ENCODE results near the gene ORM2.

ORM2 gene

DNA sequence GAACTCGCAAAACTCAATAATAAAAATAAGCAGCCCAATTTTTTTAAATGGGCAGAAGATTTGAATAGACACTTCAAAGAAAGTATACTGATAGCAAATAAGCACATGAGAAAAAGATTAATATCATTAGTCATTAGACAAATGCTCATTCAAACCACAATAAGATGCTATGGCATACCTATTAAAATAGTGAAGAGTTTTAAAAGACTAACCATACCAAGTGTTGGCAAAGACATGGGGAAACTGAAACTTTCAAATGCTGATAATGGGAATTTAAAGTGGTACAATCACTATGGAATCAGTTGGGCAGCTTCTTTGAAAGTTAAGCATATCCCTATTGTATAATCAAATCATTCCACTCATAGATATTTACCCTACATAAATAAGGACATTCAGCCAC, 33.3 kb upstream of the ORM2 start:
- no peak for DNase-seq

DNA sequence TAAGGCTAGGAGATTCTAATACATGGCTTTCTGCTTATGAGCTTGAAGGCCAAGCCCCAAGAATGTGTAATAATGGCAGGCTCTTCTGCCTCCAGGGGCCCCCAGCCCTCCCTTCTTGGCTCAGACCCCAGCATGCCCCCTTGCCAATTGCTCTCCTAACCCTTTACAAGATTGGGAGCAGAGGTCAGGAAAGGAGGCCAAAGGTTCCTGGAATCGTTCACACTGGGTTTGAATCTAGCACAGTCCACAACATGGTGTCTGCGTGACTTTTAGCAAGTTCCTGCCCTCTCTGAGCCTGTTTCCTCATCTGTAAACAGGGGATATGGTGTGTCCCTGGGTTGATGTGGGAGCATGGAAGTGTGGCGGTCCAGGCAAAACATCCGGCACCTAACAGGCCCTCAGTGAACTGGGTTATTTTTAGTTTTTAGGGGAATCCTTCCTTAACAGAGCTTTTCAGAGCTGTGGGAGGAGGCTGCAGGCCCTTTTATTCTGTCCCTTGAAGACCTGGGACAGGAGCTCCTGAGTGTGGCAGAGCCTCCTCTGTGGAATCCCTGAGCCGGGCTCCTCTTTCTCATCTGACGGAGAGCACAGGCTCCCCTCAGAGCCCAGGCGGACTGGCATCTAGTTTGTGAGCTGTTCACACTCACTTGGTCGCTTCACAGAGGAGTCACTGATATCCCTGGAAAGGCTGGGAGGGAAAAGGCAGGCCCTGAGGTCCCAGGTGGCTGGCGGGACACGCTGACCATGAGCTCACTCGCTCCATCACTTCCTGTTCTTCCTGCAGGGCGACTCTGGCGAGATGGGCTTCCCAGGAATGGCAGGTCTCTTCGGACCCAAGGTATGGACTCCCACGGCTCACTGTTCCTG, 30.1 kb upstream of the ORM2 start:
- no peak for DNase-seq

DNA sequence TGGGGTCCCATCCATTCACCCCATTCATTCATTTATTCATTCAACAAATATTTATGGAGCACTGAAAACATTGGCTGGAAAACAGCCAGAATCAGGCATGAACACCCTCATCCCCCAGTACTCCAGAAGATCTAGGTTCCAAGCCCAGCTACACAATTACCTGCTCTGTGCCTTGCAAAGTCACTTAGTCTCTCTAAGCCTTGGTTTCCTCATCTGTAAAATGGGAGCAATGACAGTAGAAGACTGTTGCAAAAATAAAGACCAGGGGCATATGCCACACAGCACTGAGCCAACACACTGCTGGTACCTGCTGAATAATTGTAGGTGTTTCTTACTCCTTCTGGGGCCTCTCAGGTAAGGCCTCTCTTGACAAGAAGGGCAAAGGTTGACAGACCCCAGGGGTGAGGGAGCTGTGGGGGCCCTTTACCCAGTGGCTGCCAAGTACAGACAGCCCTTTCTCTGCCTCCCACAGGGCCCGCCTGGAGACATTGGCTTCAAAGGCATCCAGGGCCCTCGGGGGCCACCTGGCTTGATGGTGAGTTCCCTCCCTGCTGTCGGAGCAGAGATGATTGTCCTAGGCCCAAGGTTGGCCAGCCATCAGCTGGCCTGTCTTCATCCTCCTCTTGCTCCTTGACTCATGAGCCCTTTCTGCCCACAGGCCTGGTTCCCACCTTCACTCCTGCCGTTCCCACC, 29.4 kb upstream of the ORM2 start:
- DNase-seq, result no peak

DNA sequence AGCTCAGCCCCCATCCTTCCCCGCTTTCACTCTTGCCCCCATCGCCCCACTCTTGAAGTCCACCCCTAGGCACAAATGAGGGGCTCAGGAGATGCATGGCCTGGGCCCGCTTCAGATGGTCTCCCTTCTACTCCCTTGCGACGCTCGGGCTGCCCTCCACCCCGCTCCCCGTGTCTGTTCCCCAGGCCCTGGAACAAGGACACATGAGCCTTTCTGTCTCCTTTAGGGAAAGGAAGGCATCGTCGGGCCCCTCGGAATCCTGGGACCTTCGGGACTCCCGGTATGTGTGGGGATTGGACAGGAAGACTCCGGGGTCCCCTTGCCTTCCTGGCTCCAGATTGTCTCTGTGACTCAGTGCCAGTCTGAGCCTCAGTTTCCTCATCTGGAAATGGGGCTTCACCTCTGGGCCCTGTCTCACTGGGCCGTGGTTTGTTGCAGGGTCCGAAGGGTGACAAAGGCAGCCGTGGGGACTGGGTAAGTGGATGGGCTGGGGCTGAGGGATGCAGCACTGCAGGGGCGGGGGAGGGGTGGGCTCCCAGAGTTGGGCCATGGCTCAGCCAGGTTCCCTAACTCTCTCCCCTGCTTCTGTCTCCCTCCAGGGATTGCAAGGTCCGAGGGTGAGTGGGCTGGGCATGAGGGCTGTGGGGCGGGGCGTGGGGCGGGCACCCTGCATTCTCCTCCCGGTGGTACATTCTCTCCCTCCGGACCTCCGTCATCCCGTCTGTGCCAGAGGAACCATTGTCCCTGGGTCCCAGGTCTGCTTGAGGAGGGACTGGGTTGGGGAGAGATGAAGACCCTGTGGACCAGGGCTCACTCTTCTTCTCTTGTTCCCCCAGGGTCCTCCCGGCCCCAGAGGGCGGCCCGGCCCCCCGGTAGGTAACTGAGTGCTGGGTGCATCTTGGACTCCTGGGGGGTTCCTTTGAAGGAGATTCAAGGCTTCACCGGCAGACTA, 28.5 kb upstream of the ORM2 start:
- DNase-seq, result no peak

DNA sequence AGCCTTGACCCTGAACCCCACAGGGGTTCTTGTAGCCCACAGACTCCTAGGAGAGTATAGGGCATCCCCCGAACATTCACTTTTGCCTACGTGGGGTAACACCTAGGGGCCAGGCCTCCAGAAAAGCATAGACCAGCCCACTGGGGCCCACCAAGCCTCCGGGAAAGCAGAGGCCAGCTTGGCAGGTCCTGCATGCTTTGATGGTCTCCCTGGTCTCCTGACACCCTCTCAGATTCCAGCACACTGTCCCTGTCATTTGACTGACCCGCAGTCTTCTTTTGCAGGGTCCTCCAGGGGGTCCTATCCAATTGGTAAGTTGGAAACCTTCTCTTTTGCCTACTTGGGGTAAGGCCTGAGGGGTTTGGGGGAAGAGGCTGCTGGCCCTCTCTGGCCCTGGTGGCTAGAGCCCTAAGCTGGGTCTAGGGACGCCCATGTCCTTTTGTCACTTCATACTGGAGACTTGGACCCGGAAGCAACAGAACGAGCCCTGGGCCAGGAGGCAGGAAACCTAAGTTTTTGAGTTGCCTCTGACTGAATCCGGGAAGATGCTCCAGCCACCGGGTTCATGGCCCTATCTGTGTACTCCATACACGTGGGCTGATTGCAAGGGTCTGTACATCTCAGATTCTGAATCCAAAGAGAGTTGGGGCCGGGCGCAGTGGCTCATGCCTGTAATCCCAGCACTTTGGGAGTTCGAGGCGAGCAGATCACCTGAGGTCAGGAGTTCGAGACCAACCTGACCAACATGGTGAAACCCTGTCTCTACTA, 27.7 kb upstream of the ORM2 start:
- DNase-seq, result no peak

DNA sequence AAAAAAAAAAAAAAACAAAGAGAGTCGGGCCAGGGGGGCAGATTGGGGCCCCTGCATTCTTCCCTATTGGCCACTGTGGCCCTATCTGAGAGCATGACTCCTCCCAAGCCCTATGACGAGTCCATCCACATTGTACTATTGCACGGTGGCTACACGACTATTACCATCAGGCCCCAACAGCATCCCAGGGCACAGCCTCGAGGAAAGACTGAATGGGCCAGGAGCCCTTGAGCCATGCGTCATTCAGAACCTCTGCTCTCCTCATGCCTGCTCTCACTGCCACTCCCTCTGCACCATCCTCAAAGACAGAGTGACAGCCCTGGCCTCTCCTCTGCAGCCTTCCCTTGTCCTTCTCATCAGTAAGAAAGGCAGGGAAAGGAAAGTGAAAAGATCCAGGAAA, 26.9 kb upstream of the ORM2 start:
- DNase-seq, result no peak

DNA sequence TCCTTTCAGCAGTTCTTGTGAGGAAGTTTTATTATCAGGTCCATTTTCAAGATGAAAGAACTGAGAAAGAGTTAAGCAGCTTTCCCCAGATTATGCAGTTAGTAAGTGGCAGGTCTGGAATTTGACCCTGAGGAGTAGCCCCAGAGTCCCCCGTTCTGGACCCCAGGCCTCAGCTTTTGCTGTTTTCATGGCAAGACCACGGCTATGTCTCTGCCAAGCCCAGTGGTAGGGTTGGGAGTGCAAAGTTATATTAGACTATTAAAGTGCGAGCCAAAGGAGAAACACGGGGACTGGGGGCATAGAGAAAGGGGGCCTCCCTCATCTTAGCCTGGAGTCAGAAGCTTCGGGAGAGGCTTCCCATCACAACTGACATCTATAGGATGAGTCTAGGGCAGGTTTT, 26.1 kb upstream of the ORM2 start:
- DNase-seq, result no peak

DNA sequence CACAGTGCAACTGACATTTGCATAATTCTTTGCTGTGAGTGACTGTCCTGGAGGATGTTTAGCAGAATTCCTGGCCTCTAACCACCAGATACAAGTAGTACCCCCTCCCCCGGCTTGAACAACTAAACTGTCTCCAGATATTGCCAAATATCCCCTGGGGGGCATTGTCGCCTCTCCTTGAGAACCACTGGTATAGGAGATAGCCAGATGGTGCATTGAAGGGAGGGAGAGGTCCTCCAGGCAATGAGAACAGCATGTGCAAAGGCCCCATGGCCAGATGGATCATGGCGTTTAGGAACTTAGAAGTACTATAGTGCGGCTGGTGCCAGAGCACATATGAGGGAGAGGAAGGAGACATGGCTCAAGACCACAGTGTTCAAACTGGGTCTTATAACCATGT, 25.7 kb upstream of the ORM2 start:
- DNase-seq, result no peak

DNA sequence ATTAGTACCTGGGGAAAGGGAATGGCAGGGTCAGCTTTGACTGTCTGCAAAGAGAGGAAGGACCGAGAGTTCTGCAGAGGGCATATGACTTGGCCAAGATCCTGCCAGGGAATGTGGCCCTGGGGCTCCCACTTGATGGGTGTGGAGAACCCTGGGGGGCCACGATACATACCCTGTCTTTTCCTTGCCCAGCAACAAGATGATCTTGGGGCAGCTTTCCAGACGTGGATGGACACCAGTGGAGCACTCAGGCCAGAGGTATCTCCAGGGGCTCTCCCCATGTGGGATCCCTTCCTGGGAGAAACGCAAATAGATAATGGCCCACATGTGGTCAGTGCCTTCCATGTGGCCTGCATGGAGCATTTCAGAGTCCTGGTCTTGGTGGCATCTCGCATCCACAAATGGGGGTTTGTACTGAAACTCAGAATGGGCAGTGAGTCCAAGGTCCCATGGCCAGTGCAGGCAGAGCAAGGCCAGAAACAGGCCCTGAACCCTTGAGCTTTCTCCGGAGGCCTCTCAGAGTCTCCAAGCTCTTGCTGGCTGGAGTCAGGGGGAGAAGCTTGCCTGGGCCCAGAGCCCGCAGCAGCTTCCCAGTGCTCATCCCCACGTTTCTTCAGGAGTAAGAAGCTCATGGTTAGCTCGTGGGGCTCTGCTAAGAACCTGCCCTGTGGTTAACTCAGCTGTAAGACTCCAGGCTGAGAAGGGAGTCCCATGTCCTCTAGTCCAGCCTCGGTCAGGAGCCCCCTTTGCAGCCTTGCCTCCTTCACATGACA, 25.1 kb upstream of the ORM2 start:
- DNase-seq, result peak; percentile 20

DNA sequence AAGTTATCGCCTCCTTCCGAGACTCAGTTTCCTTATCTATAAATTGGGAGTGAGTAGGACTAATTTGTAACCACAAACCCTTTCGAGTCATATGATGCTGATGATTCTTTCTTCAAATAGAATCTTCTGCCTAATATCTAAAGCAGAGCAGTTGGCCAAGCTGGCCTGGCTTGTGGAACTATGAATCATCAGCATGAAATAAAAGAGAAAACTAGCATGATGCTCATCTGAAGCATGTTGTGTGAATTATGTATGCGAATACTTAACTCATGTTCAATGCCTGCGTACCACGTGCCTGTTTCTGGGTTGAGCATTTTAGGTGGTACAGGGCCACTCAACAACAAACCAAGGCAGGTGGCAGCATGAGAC, 21.8 kb upstream of the ORM2 start:
- no peak for DNase-seq

DNA sequence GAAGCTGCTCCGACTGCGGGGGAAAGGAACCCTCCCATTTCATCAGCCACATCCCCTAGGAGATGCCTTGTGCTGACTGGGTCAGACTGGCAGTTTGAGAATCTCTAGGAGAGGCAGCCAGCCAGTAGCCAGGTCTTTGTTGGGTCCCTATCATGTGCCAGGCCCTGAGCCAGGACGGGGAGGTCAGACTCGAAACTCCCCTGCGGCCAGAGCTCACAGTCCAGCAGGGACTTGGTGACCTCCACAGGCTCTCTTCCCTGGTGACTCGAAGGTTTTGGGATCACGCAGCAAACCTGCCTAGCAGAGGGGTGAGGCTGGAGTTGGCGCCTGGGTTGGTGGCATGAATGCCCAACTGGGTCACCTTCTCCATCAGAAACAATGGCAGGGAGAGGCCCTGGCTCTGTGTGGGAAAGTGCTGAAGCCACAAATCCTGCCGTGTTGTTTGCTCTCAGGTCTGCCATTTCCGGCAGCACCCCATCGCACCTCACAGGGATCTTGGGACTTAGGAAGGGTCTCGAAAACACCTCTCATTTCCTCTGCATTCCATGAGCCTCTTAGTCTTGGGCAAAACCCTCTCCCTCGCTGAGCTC, 21.2 kb upstream of the ORM2 start:
- no peak for DNase-seq

DNA sequence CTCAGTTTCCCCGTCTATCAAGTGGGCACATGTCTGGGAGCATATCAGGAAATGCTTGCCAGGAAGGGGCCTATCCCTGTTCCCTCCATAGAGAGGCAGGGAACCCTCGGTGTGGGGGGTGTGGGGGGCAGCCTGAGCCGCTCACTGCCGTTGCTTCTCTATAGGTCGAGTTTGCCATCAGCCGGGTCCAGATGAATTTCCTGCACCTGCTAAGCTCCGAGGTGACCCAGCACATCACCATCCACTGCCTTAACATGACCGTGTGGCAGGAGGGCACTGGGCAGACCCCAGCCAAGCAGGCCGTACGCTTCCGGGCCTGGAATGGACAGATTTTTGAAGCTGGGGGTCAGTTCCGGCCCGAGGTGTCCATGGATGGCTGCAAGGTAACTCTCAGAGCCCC, 20.6 kb upstream of the ORM2 start:
- DNase-seq, result no peak

DNA sequence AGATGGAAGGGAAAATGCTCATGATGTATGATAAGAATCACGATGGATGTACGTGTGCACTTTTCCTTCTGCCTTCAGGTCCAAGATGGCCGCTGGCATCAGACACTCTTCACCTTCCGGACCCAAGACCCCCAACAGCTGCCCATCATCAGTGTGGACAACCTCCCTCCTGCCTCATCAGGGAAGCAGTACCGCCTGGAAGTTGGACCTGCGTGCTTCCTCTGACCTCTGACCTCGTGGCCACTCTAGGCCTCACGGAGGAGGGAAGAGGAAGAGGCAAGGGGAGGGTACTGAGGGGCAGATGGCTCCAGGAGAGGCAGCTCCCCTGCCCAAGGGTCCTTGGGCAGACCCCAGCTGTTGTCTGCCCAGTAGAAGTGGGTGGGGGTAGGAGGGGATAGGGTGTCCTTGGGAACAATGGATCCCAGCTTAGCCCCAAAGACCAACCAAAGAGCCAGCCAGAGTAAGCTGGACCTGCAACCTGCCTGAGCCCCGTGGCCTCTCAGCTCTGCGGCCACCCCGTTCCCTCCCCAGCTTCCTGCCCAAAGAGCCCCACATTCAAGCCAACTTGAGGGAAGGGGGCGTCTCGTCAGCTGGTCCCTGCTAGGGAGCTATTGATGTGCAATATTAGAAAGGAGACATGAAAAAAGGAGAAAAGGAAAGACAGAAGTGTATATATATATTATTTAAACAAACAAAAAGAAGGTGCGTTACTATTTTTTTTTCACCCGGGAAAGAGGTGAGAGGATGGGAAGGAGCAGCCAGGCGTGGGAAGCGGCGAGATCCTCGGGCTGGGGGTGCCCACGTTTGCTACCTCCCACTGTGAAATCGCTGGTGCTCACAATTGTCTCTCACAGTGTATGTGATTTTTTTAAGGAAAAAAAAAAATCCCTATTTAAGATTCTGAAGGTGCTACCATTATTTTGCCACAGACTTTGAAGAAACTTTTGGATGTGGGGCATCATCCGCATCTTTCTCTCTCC, 18.9 kb upstream of the ORM2 start:
- no peak for DNase-seq

DNA sequence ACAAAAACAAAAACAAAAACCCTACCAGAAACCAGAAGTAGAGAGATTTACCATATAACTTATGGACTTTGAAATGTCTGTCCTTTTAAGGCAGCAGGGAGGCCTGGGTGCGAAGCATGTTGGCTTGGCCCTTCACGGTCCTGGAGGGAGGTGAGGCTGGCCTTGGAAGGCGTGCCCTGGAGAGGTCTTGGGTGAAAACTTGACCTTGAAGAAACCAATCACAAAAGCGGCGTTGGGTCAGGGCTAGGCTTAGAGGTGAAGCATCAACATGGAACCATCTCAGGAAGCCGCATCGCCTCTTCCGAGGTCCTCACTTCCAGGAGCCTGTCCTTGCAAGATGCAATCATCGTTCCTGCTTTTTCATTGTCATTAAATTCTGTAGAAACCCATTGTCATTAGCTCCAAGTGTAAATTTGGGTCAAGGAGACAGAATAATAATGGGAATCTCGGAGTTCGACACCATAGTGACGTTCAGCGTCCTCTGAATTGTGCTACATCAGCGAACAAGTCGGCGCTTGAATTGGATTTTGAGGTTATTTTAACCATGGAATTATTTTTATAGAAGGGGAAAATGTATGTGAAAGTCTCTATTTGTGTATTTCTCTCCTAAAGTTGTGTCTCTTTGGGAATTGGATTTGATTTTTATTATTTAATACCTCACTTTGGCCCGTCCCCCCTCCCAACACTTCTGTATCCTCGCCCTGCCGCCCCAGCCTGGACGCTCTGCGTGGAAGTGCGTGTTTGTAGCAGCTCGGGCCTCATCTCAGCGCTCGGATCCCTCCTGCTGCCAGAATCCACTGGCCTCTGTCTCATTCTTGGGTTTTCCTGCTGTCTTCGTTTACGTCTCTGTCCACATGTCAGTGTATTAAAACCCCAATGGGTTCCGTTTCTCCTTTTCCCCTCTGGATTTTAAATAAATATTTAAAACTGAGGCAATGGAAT, 17.8 kb upstream of the ORM2 start:
- DNase-seq, result no peak

DNA sequence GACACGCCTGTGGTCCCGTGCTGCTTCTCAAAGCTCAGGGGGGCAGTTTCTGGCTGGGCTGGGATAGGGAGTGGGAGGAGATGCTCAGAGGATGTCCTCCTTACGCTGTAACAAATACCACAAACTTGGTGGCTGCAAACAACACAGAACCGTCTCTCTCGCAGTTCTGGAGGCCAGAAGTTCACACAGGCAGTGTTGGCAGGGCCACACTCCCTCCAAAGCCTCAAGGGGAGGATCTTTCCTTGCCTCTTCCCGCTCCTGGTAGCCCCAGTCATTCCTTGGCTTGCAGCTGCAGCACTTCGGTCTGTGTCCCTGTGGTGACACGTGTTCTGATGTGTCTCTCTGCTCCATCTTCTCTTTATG, 17.2 kb upstream of the ORM2 start:
- no peak for DNase-seq

DNA sequence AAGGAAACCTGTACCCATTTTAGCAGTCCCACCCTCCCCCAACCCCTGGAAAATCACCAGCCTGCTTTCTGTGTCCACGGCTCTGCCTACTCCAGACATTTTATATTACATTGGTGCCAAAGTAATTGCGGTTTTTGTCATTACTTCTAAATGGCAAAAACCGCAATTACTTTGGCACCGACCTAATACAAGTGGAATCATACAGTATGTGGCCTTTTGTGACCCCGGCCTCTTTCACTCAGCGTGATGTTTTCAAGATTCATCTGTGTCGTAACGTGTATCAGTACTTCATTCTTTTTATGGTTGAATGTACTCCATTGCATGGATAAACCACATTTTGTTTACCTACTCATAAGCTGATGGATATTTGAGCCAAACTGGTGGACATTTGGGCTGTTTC, 16.5 kb upstream of the ORM2 start:
- DNase-seq, result no peak

DNA sequence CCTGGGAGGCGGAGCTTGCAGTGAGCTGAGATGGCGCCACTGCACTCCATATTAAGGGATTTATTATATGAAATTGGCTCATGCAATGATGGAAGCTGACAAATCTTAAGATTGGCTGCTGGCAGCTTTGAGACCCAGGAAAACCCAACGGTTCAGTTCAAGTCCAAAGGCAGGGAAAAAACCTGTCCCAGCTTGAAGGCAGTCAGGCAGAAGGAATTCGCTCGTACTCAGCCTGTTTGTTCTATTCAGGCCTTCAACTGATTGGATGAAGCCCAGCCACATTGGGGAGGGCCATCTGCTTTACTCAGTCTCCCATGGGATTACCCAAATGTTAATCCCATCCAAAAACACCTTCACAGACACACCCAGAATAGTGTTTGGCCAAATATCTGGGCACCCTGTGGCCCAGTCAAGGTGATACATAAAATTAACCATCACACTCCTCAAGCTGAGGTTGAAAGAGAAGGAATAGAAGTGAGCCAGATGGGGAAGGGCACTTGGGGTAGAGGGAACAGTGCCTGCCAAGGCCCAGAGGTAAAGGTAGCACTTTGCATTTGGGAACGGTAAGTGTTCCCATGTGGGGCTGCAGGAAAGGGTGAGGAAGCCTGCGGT, 15.3 kb upstream of the ORM2 start:
- no peak for DNase-seq

DNA sequence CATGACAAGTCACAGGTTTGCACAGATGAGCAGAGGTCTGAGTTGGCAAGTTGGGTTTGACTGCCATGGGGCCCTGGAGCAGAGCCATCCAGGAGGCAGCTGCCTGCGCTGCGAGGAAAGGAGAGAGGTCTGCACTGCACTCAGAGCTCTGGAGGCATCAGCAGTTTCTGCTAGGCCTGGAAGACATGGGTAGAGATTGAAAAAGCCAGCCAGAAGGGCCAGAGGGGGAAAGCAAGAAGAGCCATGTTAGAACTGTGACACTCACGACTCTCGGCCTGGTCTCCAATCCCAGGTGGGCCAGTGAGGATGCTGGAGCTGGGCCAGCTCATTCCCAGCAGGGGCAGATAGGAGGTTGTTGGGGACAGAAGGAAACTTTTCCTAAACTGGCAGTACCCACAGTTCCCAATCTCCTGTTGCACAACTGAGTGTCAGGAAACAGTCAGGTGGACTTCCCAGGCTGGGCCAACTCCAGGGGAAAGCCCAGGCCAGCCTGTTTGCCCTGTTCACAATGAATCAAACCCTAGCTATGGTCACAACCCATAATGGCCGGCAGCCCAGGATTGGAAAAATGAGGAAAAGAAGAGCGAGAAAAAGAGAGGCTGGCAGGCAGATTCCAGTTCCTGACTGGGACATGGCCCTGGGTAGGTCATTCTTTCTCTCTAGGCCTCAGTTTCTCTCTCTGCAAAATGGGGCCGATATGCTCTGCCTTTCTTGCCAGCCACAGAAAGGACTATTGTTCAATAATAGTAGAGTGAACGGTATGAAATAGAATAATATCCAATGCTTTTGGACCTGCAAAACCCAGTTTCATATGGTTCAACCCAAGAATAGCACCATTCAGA, 14.6 kb upstream of the ORM2 start:
- DNase-seq, result no peak
